SK-N-SH (cell line): Measurements from ENCODE around the gene SPACA9. TPM values are rescaled to one million over a fixed set of nuclear protein-coding genes. Genes with fewer than 3 reads are reported as not detected.

Experiments
- CTCF ChIA-PET: fragments of 300-600, 350-600 bp; formaldehyde crosslinking; extraction: SDS; loops from one replicate; lab custom pipeline; 2021; lab: Yijun Ruan, JAX
- POLR2A ChIA-PET: fragments of 350-600 bp; sonication (Branson Sonifier 250); formaldehyde crosslinking; extraction: SDS; loops from one replicate; lab custom pipeline; 2020; ENCODE audit warnings: antibody characterized with exemption, inconsistent platforms; lab: Yijun Ruan, JAX
- DNase-seq: peaks from one replicate; pipeline ENCODE4 v3.0.0; 2012
- H2AFZ ChIP-seq: fragments of 200-600 bp; sonication (generic); 2 replicates; pipeline ENCODE4 v1.8.1; 2016; ENCODE audit warnings: antibody characterized with exemption, mild to moderate bottlenecking, low read depth
- H3F3A ChIP-seq: fragments of 200-600 bp; sonication (generic); replicated peaks from 2 replicates; pipeline ENCODE3; 2016; ENCODE audit warnings: antibody characterized with exemption, mild to moderate bottlenecking; ENCODE audit not compliant: insufficient read depth
- H3K27ac ChIP-seq, 2 experiments: fragments of 200-500 bp in 1 of 2; fragments of 200-600 bp in 1 of 2; sonication (Bioruptor generic) in 1 of 2; sonication (generic), shearing (Covaris generic) in 1 of 2; 2 replicates each; pipeline versions ENCODE4 v1.5.1 to v1.6.1; 2014 to 2016; ENCODE audit warnings: low read depth in 2 of 2, inconsistent platforms in 1 of 2, low read length in 1 of 2, mild to moderate bottlenecking in 1 of 2, mixed read lengths in 1 of 2
- H3K27me3 ChIP-seq: fragments of 200-600 bp; sonication (generic), shearing (Covaris generic); 2 replicates; pipeline ENCODE4 v1.6.1; 2016; ENCODE audit warnings: mixed run types; ENCODE audit not compliant: insufficient read depth
- H3K36me3 ChIP-seq, 2 experiments: fragments of 200-500 bp in 1 of 2; fragments of 200-600 bp in 1 of 2; sonication (Bioruptor generic) in 1 of 2; sonication (generic) in 1 of 2; replicated peaks in 1 of 2; 2 replicates each; pipeline versions ENCODE3 to v1.5.1; 2014 to 2016; ENCODE audit warnings: low read length in 1 of 2, mild to moderate bottlenecking in 1 of 2; ENCODE audit not compliant: insufficient read depth in 2 of 2, control insufficient read depth in 1 of 2
- H3K4me1 ChIP-seq, 2 experiments: fragments of 200-500 bp in 1 of 2; fragments of 200-600 bp in 1 of 2; sonication (Bioruptor generic) in 1 of 2; sonication (generic), shearing (Covaris generic) in 1 of 2; 2 replicates each; pipeline versions ENCODE4 v1.5.1 to v1.6.1; 2014 to 2016; ENCODE audit warnings: low read depth in 1 of 2, low read length in 1 of 2, mixed run types in 1 of 2; ENCODE audit not compliant: insufficient read depth in 2 of 2, control insufficient read depth in 1 of 2
- H3K4me2 ChIP-seq: fragments of 200-600 bp; sonication (generic), shearing (Covaris generic); 2 replicates; pipeline ENCODE4 v1.6.1; 2017; ENCODE audit warnings: mixed run types
- H3K4me3 ChIP-seq, 2 experiments: fragments of 200-500 bp in 1 of 2; fragments of 200-600 bp in 1 of 2; sonication (Bioruptor generic) in 1 of 2; sonication (generic), shearing (Covaris generic) in 1 of 2; 2 replicates each; pipeline versions ENCODE4 v1.5.1 to v1.8.1; 2014 to 2016; ENCODE audit warnings: low read depth in 2 of 2, inconsistent platforms in 1 of 2, low read length in 1 of 2, mild to moderate bottlenecking in 1 of 2, mixed read lengths in 1 of 2, moderate library complexity in 1 of 2
- H3K79me2 ChIP-seq: fragments of 200-600 bp; sonication (generic); 2 replicates; pipeline ENCODE4 v1.8.1; 2017; ENCODE audit warnings: mild to moderate bottlenecking; ENCODE audit not compliant: insufficient read depth
- H3K9ac ChIP-seq: fragments of 200-600 bp; sonication (generic); 2 replicates; pipeline ENCODE4 v1.6.1; 2017; ENCODE audit warnings: mixed run types
- H3K9me2 ChIP-seq: fragments of 200-600 bp; sonication (generic); 2 replicates; pipeline ENCODE4 v1.6.1; 2017; ENCODE audit warnings: mixed run types
- H3K9me3 ChIP-seq: fragments of 200-600 bp; sonication (generic); 2 replicates; pipeline ENCODE4 v1.6.1; 2017; ENCODE audit warnings: mixed run types, mild to moderate bottlenecking, moderate library complexity
- H4K20me1 ChIP-seq: fragments of 200-600 bp; sonication (generic); 2 replicates; pipeline ENCODE4 v1.6.1; 2017; ENCODE audit warnings: mild to moderate bottlenecking, mixed run types; ENCODE audit not compliant: insufficient read depth
- CTCF ChIP-seq: fragments of 200-600 bp; sonication (generic); IDR thresholded peaks from 2 replicates; pipeline ENCODE4 v1.6.1; 2017; ENCODE audit warnings: antibody characterized with exemption, mild to moderate bottlenecking, moderate library complexity
- ELF1 ChIP-seq: IDR thresholded peaks from 2 replicates; pipeline ENCODE4 v1.4.0; 2012
- EZH2phosphoT487 ChIP-seq: fragments of 200-600 bp; sonication (generic); IDR thresholded peaks from 2 replicates; pipeline ENCODE4 v1.6.1; 2017; ENCODE audit warnings: low read depth, mixed run types, mild to moderate bottlenecking, antibody characterized with exemption, moderate library complexity, borderline replicate concordance
- FOXM1 ChIP-seq: IDR thresholded peaks from 2 replicates; pipeline ENCODE4 v1.4.0; 2012; ENCODE audit warnings: low read depth, mild to moderate bottlenecking
- IRF3 ChIP-seq: fragments of 150-350 bp; IDR thresholded peaks from 2 replicates; pipeline ENCODE4 v1.6.1; 2016; ENCODE audit warnings: mild to moderate bottlenecking, low read depth, low read length
- JUND ChIP-seq: IDR thresholded peaks from 2 replicates; pipeline ENCODE4 v1.4.0; 2012
- MEF2A ChIP-seq: IDR thresholded peaks from 2 replicates; pipeline ENCODE4 v1.4.0; 2012; ENCODE audit warnings: low read depth, borderline replicate concordance
- NFIC ChIP-seq: IDR thresholded peaks from 2 replicates; pipeline ENCODE4 v1.4.0; 2012; ENCODE audit warnings: borderline replicate concordance
- NRF1 ChIP-seq: IDR thresholded peaks from 2 replicates; pipeline ENCODE4 v1.6.1; 2012; ENCODE audit warnings: low read depth, mild to moderate bottlenecking, low read length
- PBX3 ChIP-seq: IDR thresholded peaks from 2 replicates; pipeline ENCODE4; 2012
- POLR2AphosphoS5 ChIP-seq: IDR thresholded peaks from 2 replicates; pipeline ENCODE4 v1.6.1; 2012; ENCODE audit warnings: low read depth, low read length
- RCOR1 ChIP-seq: fragments of 150-350 bp; IDR thresholded peaks from 2 replicates; pipeline ENCODE4 v1.6.1; 2017; ENCODE audit warnings: antibody characterized with exemption, low read length
- REST ChIP-seq: IDR thresholded peaks from 2 replicates; pipeline ENCODE4 v1.6.1; 2012; ENCODE audit warnings: mild to moderate bottlenecking, low read depth, low read length, moderate library complexity
- SIN3A ChIP-seq: IDR thresholded peaks from 2 replicates; pipeline ENCODE4 v1.6.1; 2012; ENCODE audit warnings: low read depth, mild to moderate bottlenecking, low read length, moderate library complexity, borderline replicate concordance
- SMC3 ChIP-seq: IDR thresholded peaks from 2 replicates; pipeline ENCODE4 v1.6.1; 2012; ENCODE audit warnings: low read depth, low read length, improper control_type of control experiment
- TAF1 ChIP-seq: IDR thresholded peaks from 2 replicates; pipeline ENCODE4 v1.6.1; 2012; ENCODE audit warnings: low read depth, mild to moderate bottlenecking, low read length, moderate library complexity, borderline replicate concordance
- TEAD4 ChIP-seq: IDR thresholded peaks from 2 replicates; pipeline ENCODE4 v1.4.0; 2012; ENCODE audit warnings: mild to moderate bottlenecking, borderline replicate concordance; ENCODE audit not compliant: insufficient read depth
- ZBTB33 ChIP-seq: IDR thresholded peaks from 2 replicates; pipeline ENCODE4 v1.4.0; 2012; ENCODE audit warnings: low read depth, borderline replicate concordance
- WGBS: methylation state at CpG from one replicate; pipeline ENCODE4 v1.1.6; 2017; ENCODE audit warnings: low lambda C conversion rate; 5-methylcytosine and 5-hydroxymethylcytosine counted together
- polyA plus RNA-seq, 3 experiments: library from polyadenylated mRNA; depleted of rRNA; stranded (reverse); fragments of >200 nt; gene quantifications; 2 replicates each; pipeline ENCODE4 v1.2.3, GENCODE V29; 2012

SPACA9 gene
- polyA plus RNA-seq, 1 of the 3 experiments (the other 2 are of a cell fraction): 9.8 TPM

- TF ChIP-seq PBX3 (no peak), TEAD4 (no peak)
Measured at GRCh38 chr9:132846109-132846917, 32.4 kb upstream of the SPACA9 start (continued).

GRCh38 chr9:132846918-132847515 is 31.7 kb upstream of the SPACA9 start:
- no peak for DNase-seq
- Histone ChIP-seq H3F3A (no peaks in the 10 kb centered on the region), H3K79me2 (no peaks in the 10 kb centered on the region), H4K20me1 (no peaks in the 10 kb centered on the region), H3K4me3 (no peak overlapping the region), H2AFZ (no peak overlapping the region), H3K9ac (no peak overlapping the region), H3K36me3 (no peaks in the 10 kb centered on the region), H3K9me3 (no peaks in the 10 kb centered on the region), H3K4me1 (peaks cover 0 to 40% of the 10 kb centered on the region in 2 experiments; a peak in 1 of 4 replicates), H3K27ac (no peak overlapping the region; a peak in 1 of 4 replicates), H3K27me3 (no peaks in the 10 kb centered on the region), H3K4me2 (no peak overlapping the region), H3K9me2 (no peaks in the 10 kb centered on the region)
- 83% methylated on average over 14 of the region's 15 CpGs for WGBS
- POLR2A ChIA-PET: no interaction called here
- CTCF ChIA-PET: interaction anchor here (0.8 to 2.2 kb wide), 4 partner anchors 11 to 55 kb away, joined by 3 to 5 read pairs (median 4); no protein-coding TSS in a partner anchor
- no peak for TF ChIP-seq SMC3
- TF ChIP-seq POLR2AphosphoS5: no peak
- TF ChIP-seq FOXM1: no peak
- TF ChIP-seq RCOR1: no peak
- no peak for TF ChIP-seq TAF1
- TF ChIP-seq IRF3: no peak
- no peak for TF ChIP-seq ELF1
- no peak for TF ChIP-seq SIN3A
- TF ChIP-seq MEF2A: no peak
- no peak for TF ChIP-seq NRF1
- TF ChIP-seq REST: no peak
- TF ChIP-seq CTCF: no peak
- no peak for TF ChIP-seq JUND
- no peak for TF ChIP-seq ZBTB33
- no peak for TF ChIP-seq PBX3
- no peak for TF ChIP-seq NFIC
- no peak for TF ChIP-seq EZH2phosphoT487
